H1 (cell line): Measurements from ENCODE around the gene CA10. TPM values are rescaled to one million over a fixed set of nuclear protein-coding genes. Genes with fewer than 3 reads are reported as not detected.
A peak's percentile ranks its signal among the peaks of the same experiment; 100 is the strongest.

Experiments
- CTCF ChIA-PET: fragments of 300-600 bp; sonication (Branson Sonifier 250); formaldehyde crosslinking; loops from one replicate; lab custom pipeline; 2021; ENCODE audit not compliant: partially characterized antibody; lab: Charles Lee
- POLR2A ChIA-PET: fragments of 300-600 bp; sonication (Branson Sonifier 250); formaldehyde crosslinking; loops from one replicate; lab custom pipeline; 2021; ENCODE audit warnings: inconsistent platforms; ENCODE audit not compliant: partially characterized antibody; lab: Charles Lee
- DNase-seq, 2 experiments: peaks; one replicate each; pipeline versions ENCODE4 v3.0.0 to v3.0.0-alpha.2; 2010 to 2022; ENCODE audit warnings: low spot score in 2 of 2, low read depth in 1 of 2, mixed read lengths in 1 of 2
- FAIRE-seq: peaks from 2 replicates; lab custom pipeline; 2011; peaks lifted over from hg19 to GRCh38; lab: Jason Lieb, UNC
- H2AFZ ChIP-seq: 2 replicates; pipeline ENCODE4 v1.8.1; 2012; ENCODE audit warnings: low read length, inconsistent platforms
- H2AK5ac ChIP-seq: 2 replicates; pipeline ENCODE4 v1.6.1; 2013; ENCODE audit warnings: low read depth, low read length
- H2BK120ac ChIP-seq: replicated peaks from 2 replicates; pipeline ENCODE3; 2013; ENCODE audit warnings: low read depth, low read length, inconsistent platforms
- H2BK12ac ChIP-seq: 2 replicates; pipeline ENCODE4 v1.6.1; 2013; ENCODE audit warnings: low read depth, low read length
- H2BK15ac ChIP-seq: 2 replicates; pipeline ENCODE4 v1.6.1; 2013; ENCODE audit warnings: low read length
- H2BK20ac ChIP-seq: 2 replicates; pipeline ENCODE4 v1.6.1; 2013; ENCODE audit warnings: low read length
- H2BK5ac ChIP-seq: 2 replicates; pipeline ENCODE4 v1.6.1; 2013; ENCODE audit warnings: low read depth, low read length
- H3K14ac ChIP-seq: 2 replicates; pipeline ENCODE4 v1.6.1; 2013; ENCODE audit warnings: inconsistent platforms; ENCODE audit not compliant: insufficient read length
- H3K18ac ChIP-seq: 2 replicates; pipeline ENCODE4 v1.6.1; 2013; ENCODE audit warnings: low read length; ENCODE audit errors: extremely low read depth
- H3K23ac ChIP-seq: 2 replicates; pipeline ENCODE4 v1.6.1; 2013; ENCODE audit warnings: inconsistent platforms; ENCODE audit not compliant: insufficient read length
- H3K23me2 ChIP-seq: 2 replicates; pipeline ENCODE4 v1.6.1; 2013; ENCODE audit warnings: low read depth, low read length
- H3K27ac ChIP-seq: 2 replicates; pipeline ENCODE4 v1.6.1; 2011; ENCODE audit warnings: low read depth, low read length, inconsistent platforms
- H3K27me3 ChIP-seq, 4 experiments: replicated peaks in 1 of 4; 1 replicate in 1 of 4; 2 replicates in 3 of 4; pipeline versions ENCODE4 v1.6.1 to v1.8.1; 2011 to 2013; ENCODE audit warnings: low read length in 3 of 4, mild to moderate bottlenecking in 3 of 4, inconsistent platforms in 2 of 4, mixed read lengths in 2 of 4, moderate library complexity in 1 of 4; ENCODE audit not compliant: control insufficient read depth in 3 of 4, insufficient read depth in 3 of 4; ENCODE audit errors: extremely low read depth in 1 of 4
- H3K36me3 ChIP-seq, 4 experiments: 2 replicates each; pipeline versions ENCODE4 v1.6.1 to v1.8.1; 2011 to 2013; ENCODE audit warnings: mild to moderate bottlenecking in 4 of 4, low read length in 3 of 4, moderate library complexity in 2 of 4, control low read depth in 1 of 4, inconsistent platforms in 1 of 4; ENCODE audit not compliant: insufficient read depth in 4 of 4, control insufficient read depth in 2 of 4
- H3K4ac ChIP-seq: replicated peaks from 2 replicates; pipeline ENCODE3; 2013; ENCODE audit warnings: low read length, low read depth, mixed read lengths, inconsistent platforms; ENCODE audit not compliant: insufficient read length
- H3K4me1 ChIP-seq, 4 experiments: replicated peaks in 1 of 4; 1 replicate in 1 of 4; 2 replicates in 3 of 4; pipeline versions ENCODE4 v1.6.1 to v1.8.1; 2011 to 2013; ENCODE audit warnings: low read length in 3 of 4, inconsistent platforms in 2 of 4, mixed read lengths in 1 of 4; ENCODE audit not compliant: insufficient read depth in 4 of 4, control insufficient read depth in 3 of 4
- H3K4me2 ChIP-seq, 2 experiments: 2 replicates each; pipeline versions ENCODE4 v1.6.1 to v1.8.1; 2011 to 2013; ENCODE audit warnings: low read depth in 2 of 2, low read length in 2 of 2, control low read depth in 1 of 2, inconsistent platforms in 1 of 2, mild to moderate bottlenecking in 1 of 2; ENCODE audit not compliant: insufficient read depth in 1 of 2
- H3K4me3 ChIP-seq, 4 experiments: fragments of 200-600, 300-600 bp in 1 of 4; sonication (generic), shearing (Covaris generic), sonication (Bioruptor Twin) in 1 of 4; 2 replicates each; pipeline versions ENCODE4 v1.5.1 to v1.8.1; 2011 to 2016; ENCODE audit warnings: low read length in 4 of 4, low read depth in 3 of 4, control low read depth in 2 of 4, inconsistent platforms in 2 of 4, mild to moderate bottlenecking in 2 of 4, mixed read lengths in 1 of 4, moderate library complexity in 1 of 4; ENCODE audit not compliant: insufficient read depth in 2 of 4; ENCODE audit errors: extremely low read depth in 1 of 4
- H3K56ac ChIP-seq: replicated peaks from 2 replicates; pipeline ENCODE3; 2013; ENCODE audit warnings: low read depth, mild to moderate bottlenecking, mixed read lengths, low read length, inconsistent platforms; ENCODE audit not compliant: insufficient read length
- H3K79me1 ChIP-seq: 2 replicates; pipeline ENCODE4 v1.6.1; 2013; ENCODE audit warnings: low read depth, low read length, control low read depth
- H3K79me2 ChIP-seq, 2 experiments: 2 replicates each; pipeline versions ENCODE4 v1.6.1 to v1.8.1; 2012 to 2013; ENCODE audit warnings: low read length in 2 of 2, mild to moderate bottlenecking in 2 of 2, inconsistent platforms in 1 of 2; ENCODE audit not compliant: insufficient read depth in 2 of 2, control insufficient read depth in 1 of 2
- H3K9ac ChIP-seq, 4 experiments: replicated peaks in 1 of 4; 1 replicate in 1 of 4; 2 replicates in 3 of 4; pipeline versions ENCODE4 v1.6.1 to v1.8.1; 2011 to 2013; ENCODE audit warnings: low read depth in 3 of 4, low read length in 3 of 4, control low read depth in 2 of 4, mild to moderate bottlenecking in 2 of 4, moderate library complexity in 2 of 4, inconsistent platforms in 1 of 4; ENCODE audit errors: extremely low read depth in 1 of 4
- H3K9me3 ChIP-seq, 2 experiments: 2 replicates each; pipeline versions ENCODE4 v1.6.1 to v1.8.1; 2012 to 2013; ENCODE audit warnings: mild to moderate bottlenecking in 2 of 2, moderate library complexity in 2 of 2, control low read depth in 1 of 2, inconsistent platforms in 1 of 2, low read depth in 1 of 2, low read length in 1 of 2, mixed read lengths in 1 of 2; ENCODE audit not compliant: insufficient read depth in 2 of 2
- H4K20me1 ChIP-seq, 2 experiments: replicated peaks in 1 of 2; 2 replicates each; pipeline versions ENCODE3 to v1.8.1; 2011 to 2013; ENCODE audit warnings: inconsistent platforms in 2 of 2, low read length in 2 of 2, mild to moderate bottlenecking in 1 of 2; ENCODE audit not compliant: insufficient read depth in 2 of 2, control insufficient read depth in 1 of 2
- H4K5ac ChIP-seq: 2 replicates; pipeline ENCODE4 v1.6.1; 2013; ENCODE audit warnings: low read length, low read depth, mixed read lengths, inconsistent platforms; ENCODE audit not compliant: insufficient read length
- H4K8ac ChIP-seq: 2 replicates; pipeline ENCODE4 v1.8.0; 2013; ENCODE audit warnings: mild to moderate bottlenecking, moderate library complexity, low read length, inconsistent platforms; ENCODE audit not compliant: insufficient read depth; ENCODE audit errors: extremely low read depth
- H4K91ac ChIP-seq: replicated peaks from 2 replicates; pipeline ENCODE3; 2013; ENCODE audit warnings: low read length, mixed read lengths, inconsistent platforms; ENCODE audit not compliant: insufficient read length
- MAFK ChIP-seq: IDR thresholded peaks from 2 replicates; pipeline ENCODE4 v1.6.1; 2012; ENCODE audit warnings: low read depth, mild to moderate bottlenecking, improper control_type of control experiment, low read length
- RFX5 ChIP-seq: IDR thresholded peaks from 2 replicates; pipeline ENCODE4 v1.6.1; 2011; ENCODE audit warnings: low read depth, low read length, improper control_type of control experiment, borderline replicate concordance
- WGBS, 2 experiments: shearing (Covaris generic) in 1 of 2; methylation state at CpG; one replicate each; pipeline versions ENCODE4 v1.1.6 to v1.1.7; 2013 to 2015; ENCODE audit warnings: low lambda C conversion rate in 2 of 2, mixed read lengths in 2 of 2, inconsistent platforms in 1 of 2, low coverage in 1 of 2, missing lambda C conversion rate in 1 of 2; ENCODE audit not compliant: insufficient replicate concordance in 2 of 2, insufficient coverage in 1 of 2, insufficient read length in 1 of 2; ENCODE audit errors: extremely low coverage in 1 of 2, missing lambda C conversion rate in 1 of 2; 5-methylcytosine and 5-hydroxymethylcytosine counted together
- polyA plus RNA-seq, 7 experiments: library from polyadenylated mRNA; depleted of rRNA in 3 of 7; stranded (reverse) in 5 of 7; unstranded in 2 of 7; fragments of >200 nt in 5 of 7; fragments of 200-250 nt in 2 of 7; gene quantifications; 1 replicate in 5 of 7; 2 replicates in 1 of 7; 4 replicates in 1 of 7; pipeline versions ENCODE4 v1.2.1 to v1.2.3, GENCODE V29; 2011 to 2013; ENCODE audit warnings: missing spikeins in 2 of 7, mixed read lengths in 2 of 7
- total RNA-seq: library from RNA; stranded (reverse); fragmentation: NEBNext Ultra II Directional; extraction: Animal tissue kit (Norgen Biotek cat#: 25700); gene quantifications from 2 replicates; pipeline ENCODE4 v1.2.1, GENCODE V29; 2021

CA10 gene
- total and polyA plus RNA-seq, 2 of the 8 experiments (the other 6 are each of a cell fraction or from before 2014, with no cell fraction given) = 0.60 to 0.63 TPM

- no peak overlapping the region for H2AK5ac ChIP-seq
- no peak overlapping the region for H3K4me3 ChIP-seq
- no peak for DNase-seq
- no peaks in the 10 kb centered on the region for H3K23me2 ChIP-seq
- H2BK20ac ChIP-seq = no peak overlapping the region
- no peak overlapping the region for H3K14ac ChIP-seq
- 81% methylated on average over 6 of the region's 6 CpGs; no CpG with 5 or more reads in 1 of the 2 experiments for WGBS, 2 experiments
- no peaks in the 10 kb centered on the region for H3K79me2 ChIP-seq
- no peak overlapping the region for H2BK15ac ChIP-seq
- H3K9me3 ChIP-seq = no peaks in the 10 kb centered on the region
- H3K56ac ChIP-seq = no peak overlapping the region
- no peak overlapping the region for H4K8ac ChIP-seq
- H2AFZ ChIP-seq = no peak overlapping the region
- H3K27me3 ChIP-seq = peaks cover 0 to 3% (median 0%) of the 10 kb centered on the region in 4 experiments; a peak in 3 of 7 replicates
- H3K9ac ChIP-seq = no peak overlapping the region
- no peak overlapping the region for H3K23ac ChIP-seq
- no peaks in the 10 kb centered on the region for H3K79me1 ChIP-seq
- POLR2A ChIA-PET = no interaction called here
- peaks cover 2 to 10% (median 4%) of the 10 kb centered on the region in 4 experiments; a peak in 6 of 7 replicates for H3K4me1 ChIP-seq
- H4K5ac ChIP-seq = no peak overlapping the region
- H3K27ac ChIP-seq = no peak overlapping the region
- no peak overlapping the region for H4K91ac ChIP-seq
- H3K4me2 ChIP-seq = no peak overlapping the region
- no peaks in the 10 kb centered on the region for H4K20me1 ChIP-seq
- H2BK120ac ChIP-seq = no peak overlapping the region
- no peaks in the 10 kb centered on the region for H3K36me3 ChIP-seq
- TF ChIP-seq MAFK (0 out of 2 replicates have a peak, but pooled peaks have one; percentile 20), RFX5 (no peak)
- CTCF ChIA-PET = interaction anchor here (0.8 to 3.9 kb wide), 4 partner anchors 11 to 538 kb away, joined by 3 to 14 read pairs (median 4); no protein-coding TSS in a partner anchor
- no peak for FAIRE-seq
- H3K4ac ChIP-seq = no peak overlapping the region
- no peak overlapping the region for H2BK12ac ChIP-seq
- H2BK5ac ChIP-seq = no peak overlapping the region
- no peak overlapping the region for H3K18ac ChIP-seq
These were observed 562.6 kb downstream of the CA10 start for GRCh38 chr17:51595826-51596398.
